Mammary epithelial cell (primary cell): ENCODE results near the gene FIGNL2.

Experiments used
- EZH2 ChIP-seq: IDR thresholded peaks from 2 replicates; pipeline ENCODE4 v1.6.1; 2012; ENCODE audit warnings: low read length, inconsistent platforms, borderline replicate concordance
- TF ChIP-seq, protein P1 (sequence below), 2 donors: IDR thresholded peaks in 1 of 2; conservative IDR thresholded peaks in 1 of 2; 2 replicates each; pipeline ENCODE4 v1.5.1; 2011 to 2012; ENCODE audit warnings: inconsistent platforms in 2 of 2, low read length in 2 of 2, mild to moderate bottlenecking in 2 of 2, control low read depth in 1 of 2, low read depth in 1 of 2; ENCODE audit not compliant: insufficient read depth in 1 of 2; ENCODE audit errors: extremely low read depth in 1 of 2

GRCh38 chr12:51846271-51846691 lies 2.2 kb downstream of the FIGNL2 start:
- peak; percentile 71 for TF ChIP-seq EZH2
- TF ChIP-seq, protein P1, sequence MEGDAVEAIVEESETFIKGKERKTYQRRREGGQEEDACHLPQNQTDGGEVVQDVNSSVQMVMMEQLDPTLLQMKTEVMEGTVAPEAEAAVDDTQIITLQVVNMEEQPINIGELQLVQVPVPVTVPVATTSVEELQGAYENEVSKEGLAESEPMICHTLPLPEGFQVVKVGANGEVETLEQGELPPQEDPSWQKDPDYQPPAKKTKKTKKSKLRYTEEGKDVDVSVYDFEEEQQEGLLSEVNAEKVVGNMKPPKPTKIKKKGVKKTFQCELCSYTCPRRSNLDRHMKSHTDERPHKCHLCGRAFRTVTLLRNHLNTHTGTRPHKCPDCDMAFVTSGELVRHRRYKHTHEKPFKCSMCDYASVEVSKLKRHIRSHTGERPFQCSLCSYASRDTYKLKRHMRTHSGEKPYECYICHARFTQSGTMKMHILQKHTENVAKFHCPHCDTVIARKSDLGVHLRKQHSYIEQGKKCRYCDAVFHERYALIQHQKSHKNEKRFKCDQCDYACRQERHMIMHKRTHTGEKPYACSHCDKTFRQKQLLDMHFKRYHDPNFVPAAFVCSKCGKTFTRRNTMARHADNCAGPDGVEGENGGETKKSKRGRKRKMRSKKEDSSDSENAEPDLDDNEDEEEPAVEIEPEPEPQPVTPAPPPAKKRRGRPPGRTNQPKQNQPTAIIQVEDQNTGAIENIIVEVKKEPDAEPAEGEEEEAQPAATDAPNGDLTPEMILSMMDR (conservative IDR thresholded peaks at IDR 0.05 in 1 of 2, IDR thresholded peaks at IDR 0.05 in 1 of 2; ENCODE audit: extremely low read depth in 1 of 2, insufficient read depth in 1 of 2, low read depth in 1 of 2, low read length in 2 of 2): no peak
